Hepatocyte (in vitro differentiated cells): ENCODE measurements around the gene LEPR. TPM values are rescaled to one million over a fixed set of nuclear protein-coding genes. Genes with fewer than 3 reads are reported as not detected.

ENCODE experiments used
- DNase-seq: peaks from one replicate; pipeline ENCODE4 v3.0.0-alpha.2; 2016; ENCODE audit warnings: low spot score
- H2AFZ ChIP-seq: fragments of 200-600 bp; sonication (generic); 2 replicates; pipeline ENCODE4 v1.6.0; 2016; ENCODE audit warnings: antibody characterized with exemption, mild to moderate bottlenecking
- H3K27ac ChIP-seq: fragments of 200-600 bp; sonication (generic); 2 replicates; pipeline ENCODE4 v1.5.1; 2016; ENCODE audit warnings: mild to moderate bottlenecking
- H3K27me3 ChIP-seq: fragments of 200-600 bp; sonication (generic); 2 replicates; pipeline ENCODE4 v1.6.1; 2016
- H3K36me3 ChIP-seq: fragments of 200-600 bp; sonication (generic); replicated peaks from 2 replicates; pipeline ENCODE4 v1.5.1; 2016; ENCODE audit warnings: low read depth; ENCODE audit not compliant: insufficient read depth
- H3K4me1 ChIP-seq: fragments of 200-600 bp; sonication (generic); 2 replicates; pipeline ENCODE4 v1.5.1; 2016; ENCODE audit warnings: mild to moderate bottlenecking, moderate library complexity; ENCODE audit not compliant: insufficient read depth
- H3K4me2 ChIP-seq: fragments of 200-600 bp; sonication (generic); 2 replicates; pipeline ENCODE4 v1.6.0; 2016
- H3K4me3 ChIP-seq: fragments of 200-600 bp; sonication (generic); 2 replicates; pipeline ENCODE4 v1.5.1; 2016; ENCODE audit warnings: mild to moderate bottlenecking
- H3K79me2 ChIP-seq: fragments of 200-600 bp; sonication (generic); 2 replicates; pipeline ENCODE4 v1.6.0; 2017; ENCODE audit warnings: mild to moderate bottlenecking
- H3K9me2 ChIP-seq: fragments of 200-600 bp; sonication (generic); replicated peaks from 2 replicates; pipeline ENCODE4 v1.6.0; 2017; ENCODE audit warnings: mild to moderate bottlenecking; ENCODE audit not compliant: insufficient read depth
- H3K9me3 ChIP-seq: fragments of 200-600 bp; sonication (generic); 2 replicates; pipeline ENCODE4 v1.5.1; 2016; ENCODE audit warnings: low read depth, mild to moderate bottlenecking
- H4K20me1 ChIP-seq: fragments of 200-600 bp; sonication (generic); 2 replicates; pipeline ENCODE4 v1.6.0; 2016; ENCODE audit warnings: mild to moderate bottlenecking; ENCODE audit not compliant: insufficient read depth, poor library complexity, severe bottlenecking
- EZH2 ChIP-seq: fragments of 200-600 bp; sonication (generic); IDR thresholded peaks from 2 replicates; pipeline ENCODE4 v1.6.1; 2016; ENCODE audit warnings: antibody characterized with exemption, mild to moderate bottlenecking, borderline replicate concordance
- EZH2phosphoT487 ChIP-seq: fragments of 200-600 bp; sonication (generic); IDR thresholded peaks from one replicate; pipeline ENCODE4 v1.6.1; 2018; ENCODE audit warnings: antibody characterized with exemption, mild to moderate bottlenecking, low read depth, moderate library complexity; ENCODE audit not compliant: unreplicated experiment, severe bottlenecking
- WGBS: methylation state at CpG from one replicate; pipeline ENCODE4 v1.1.6; 2016; ENCODE audit warnings: low lambda C conversion rate; ENCODE audit errors: missing lambda C conversion rate; 5-methylcytosine and 5-hydroxymethylcytosine counted together
- polyA plus RNA-seq: library from polyadenylated mRNA; unstranded; fragments of >200 nt; fragmentation: Nextera tagmentation; extraction: Ambion mirVana; gene quantifications from 2 replicates; pipeline ENCODE4 v1.2.1, GENCODE V29; 2016
- total RNA-seq: library from RNA; depleted of rRNA; stranded (reverse); fragments of >200 nt; gene quantifications from 2 replicates; pipeline ENCODE4 v1.2.3, GENCODE V29; 2014
- TF ChIP-seq, protein P1 (sequence below): fragments of 200-600 bp; sonication (generic); IDR thresholded peaks from 2 replicates; pipeline ENCODE4 v1.5.1; 2016; ENCODE audit warnings: antibody characterized with exemption, mild to moderate bottlenecking; ENCODE audit not compliant: poor library complexity

LEPR gene
- total and polyA plus RNA-seq, 2 experiments from 2014 or later, result 1.3 to 6.1 TPM

DNA sequence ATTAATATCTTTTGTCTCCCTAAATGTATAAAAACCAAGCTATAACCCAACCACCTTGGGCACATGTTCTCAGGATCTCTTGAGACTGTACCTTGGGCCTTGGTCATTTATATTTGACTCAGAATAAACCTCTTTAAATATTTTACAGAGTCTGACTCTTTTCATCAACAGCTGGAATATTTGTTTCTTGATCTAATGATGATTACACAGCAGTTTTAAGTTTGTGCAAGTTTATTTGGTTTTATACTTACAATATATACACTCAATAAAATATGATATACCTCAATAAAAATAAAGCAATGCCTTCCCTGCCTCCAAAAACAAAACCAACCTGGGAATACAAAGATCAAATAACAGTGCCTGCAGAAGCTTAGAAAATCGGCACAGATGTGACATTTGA lies 22.0 kb downstream of the LEPR start:
- H3K4me2 ChIP-seq, result no peak overlapping the region
- H3K9me2 ChIP-seq, result no peaks in the 10 kb centered on the region
- no peak overlapping the region for H2AFZ ChIP-seq
- H3K27me3 ChIP-seq, result no peaks in the 10 kb centered on the region
- H3K9me3 ChIP-seq, result no peaks in the 10 kb centered on the region
- H3K79me2 ChIP-seq, result no peaks in the 10 kb centered on the region
- H4K20me1 ChIP-seq, result no peaks in the 10 kb centered on the region
- no peaks in the 10 kb centered on the region for H3K4me1 ChIP-seq
- no peak overlapping the region for H3K27ac ChIP-seq
- TF ChIP-seq EZH2 (no peak), EZH2phosphoT487 (no peak)
- TF ChIP-seq, protein P1, sequence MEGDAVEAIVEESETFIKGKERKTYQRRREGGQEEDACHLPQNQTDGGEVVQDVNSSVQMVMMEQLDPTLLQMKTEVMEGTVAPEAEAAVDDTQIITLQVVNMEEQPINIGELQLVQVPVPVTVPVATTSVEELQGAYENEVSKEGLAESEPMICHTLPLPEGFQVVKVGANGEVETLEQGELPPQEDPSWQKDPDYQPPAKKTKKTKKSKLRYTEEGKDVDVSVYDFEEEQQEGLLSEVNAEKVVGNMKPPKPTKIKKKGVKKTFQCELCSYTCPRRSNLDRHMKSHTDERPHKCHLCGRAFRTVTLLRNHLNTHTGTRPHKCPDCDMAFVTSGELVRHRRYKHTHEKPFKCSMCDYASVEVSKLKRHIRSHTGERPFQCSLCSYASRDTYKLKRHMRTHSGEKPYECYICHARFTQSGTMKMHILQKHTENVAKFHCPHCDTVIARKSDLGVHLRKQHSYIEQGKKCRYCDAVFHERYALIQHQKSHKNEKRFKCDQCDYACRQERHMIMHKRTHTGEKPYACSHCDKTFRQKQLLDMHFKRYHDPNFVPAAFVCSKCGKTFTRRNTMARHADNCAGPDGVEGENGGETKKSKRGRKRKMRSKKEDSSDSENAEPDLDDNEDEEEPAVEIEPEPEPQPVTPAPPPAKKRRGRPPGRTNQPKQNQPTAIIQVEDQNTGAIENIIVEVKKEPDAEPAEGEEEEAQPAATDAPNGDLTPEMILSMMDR, result no peak
- 86% methylated on average over 1 of the region's 1 CpG for WGBS
- H3K4me3 ChIP-seq, result no peak overlapping the region
- no peaks in the 10 kb centered on the region for H3K36me3 ChIP-seq
- DNase-seq, result no peak

DNA sequence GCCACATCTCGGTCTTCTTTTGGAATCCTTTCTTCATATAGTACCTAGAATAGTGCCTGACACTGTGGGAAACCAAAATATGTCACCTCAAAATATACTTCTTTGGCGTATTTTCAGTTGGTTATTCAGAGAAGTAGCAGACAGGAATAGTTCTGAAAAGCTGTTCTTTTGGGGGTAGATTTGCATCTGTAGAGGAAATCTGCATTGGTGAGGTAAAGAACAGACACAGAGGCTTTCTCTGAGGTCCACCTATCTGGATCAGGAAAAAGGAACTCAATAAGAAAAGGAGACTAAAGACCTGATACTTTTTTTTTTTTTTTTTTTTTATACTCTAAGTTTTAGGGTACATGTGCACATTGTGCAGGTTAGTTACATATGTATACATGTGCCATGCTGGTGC lies 23.2 kb downstream of the LEPR start:
- H3K4me3 ChIP-seq, result no peak overlapping the region

DNA sequence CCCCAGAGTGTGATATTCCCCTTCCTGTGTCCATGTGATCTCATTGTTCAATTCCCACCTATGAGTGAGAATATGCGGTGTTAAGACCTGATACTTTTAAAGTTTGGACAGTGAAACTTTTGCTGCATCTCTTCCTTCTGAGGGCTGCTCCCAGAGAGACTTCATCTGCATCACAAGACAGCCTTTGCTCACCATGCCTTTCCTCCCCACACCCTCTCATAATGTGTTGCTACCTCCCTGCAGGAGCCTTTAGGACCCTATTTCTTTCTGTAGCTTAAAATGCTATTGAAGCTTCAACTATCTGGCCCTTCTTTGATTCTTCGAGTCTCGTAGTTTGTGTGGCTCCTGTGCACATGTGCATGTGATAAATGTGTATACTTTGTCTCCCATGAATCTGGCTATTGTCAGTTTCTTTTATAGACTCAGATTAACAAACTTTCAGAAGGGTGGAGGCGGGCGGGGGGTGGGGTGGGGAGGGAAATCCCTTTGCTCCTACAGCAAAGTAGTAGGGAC lies 23.7 kb downstream of the LEPR start:
- H4K20me1 ChIP-seq, result no peaks in the 10 kb centered on the region
- 62% methylated on average over 5 of the region's 5 CpGs for WGBS
- no peaks in the 10 kb centered on the region for H3K4me1 ChIP-seq
- no peak for DNase-seq
- no peaks in the 10 kb centered on the region for H3K9me2 ChIP-seq
- H3K36me3 ChIP-seq, result no peaks in the 10 kb centered on the region
- H3K4me2 ChIP-seq, result no peak overlapping the region
- no peaks in the 10 kb centered on the region for H3K79me2 ChIP-seq
- H3K27ac ChIP-seq, result no peak overlapping the region
- no peaks in the 10 kb centered on the region for H3K27me3 ChIP-seq
- TF ChIP-seq EZH2 (no peak), EZH2phosphoT487 (no peak)
- TF ChIP-seq, protein P1, result no peak
- no peaks in the 10 kb centered on the region for H3K9me3 ChIP-seq
- H3K4me3 ChIP-seq, result no peak overlapping the region
- no peak overlapping the region for H2AFZ ChIP-seq

More for the DNA sequence above, 23.2 kb downstream of the LEPR start:
- Histone ChIP-seq H3K4me1 (no peaks in the 10 kb centered on the region), H3K79me2 (no peaks in the 10 kb centered on the region), H3K9me3 (no peaks in the 10 kb centered on the region), H3K27me3 (no peaks in the 10 kb centered on the region), H3K9me2 (no peaks in the 10 kb centered on the region), H2AFZ (no peak overlapping the region), H3K4me2 (no peak overlapping the region), H3K27ac (no peak overlapping the region), H4K20me1 (no peaks in the 10 kb centered on the region), H3K36me3 (no peaks in the 10 kb centered on the region)
- WGBS, result 98% methylated on average over 2 of the region's 2 CpGs
- no peak for DNase-seq
- TF ChIP-seq EZH2 (no peak), EZH2phosphoT487 (no peak)
- TF ChIP-seq, protein P1, result no peak

DNA sequence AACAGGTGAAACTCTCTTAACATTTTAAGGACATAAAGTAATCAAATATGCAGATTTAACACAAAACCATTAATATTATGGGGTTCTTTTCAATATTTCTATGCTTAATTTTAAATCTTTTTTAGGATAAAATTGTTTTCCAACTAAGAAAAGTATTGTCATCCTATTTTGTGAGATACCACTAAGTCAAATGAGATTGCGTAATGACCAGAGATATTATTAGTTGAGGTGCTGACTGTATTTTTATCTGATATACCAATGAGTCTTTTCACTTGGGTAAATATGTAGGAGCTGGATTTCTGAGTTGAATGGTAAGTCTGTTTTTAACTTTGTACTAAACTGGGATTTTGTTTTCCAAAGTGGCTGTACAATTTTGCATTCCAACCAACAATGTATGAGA lies 25.4 kb downstream of the LEPR start:
- H3K9me3 ChIP-seq, result no peaks in the 10 kb centered on the region
- 96% methylated on average over 1 of the region's 1 CpG for WGBS
- no peak for DNase-seq

More for the DNA sequence above, 25.4 kb downstream of the LEPR start:
- Histone ChIP-seq H3K27ac (no peak overlapping the region), H3K27me3 (no peaks in the 10 kb centered on the region), H3K9me2 (no peaks in the 10 kb centered on the region), H2AFZ (no peak overlapping the region), H3K79me2 (no peaks in the 10 kb centered on the region), H3K4me3 (no peak overlapping the region), H3K4me2 (no peak overlapping the region), H3K36me3 (no peaks in the 10 kb centered on the region), H3K4me1 (no peaks in the 10 kb centered on the region), H4K20me1 (no peaks in the 10 kb centered on the region)
- no peak for TF ChIP-seq EZH2phosphoT487
- no peak for TF ChIP-seq EZH2
- TF ChIP-seq, protein P1, result no peak
